GM12865 (cell line): ENCODE measurements around the gene CYP4F12.

Source experiments
- DNase-seq: peaks from one replicate; pipeline ENCODE4 v3.0.0; 2010; ENCODE audit warnings: low read depth
- H3K4me3 ChIP-seq: 2 replicates; pipeline ENCODE4 v1.5.1; 2011; ENCODE audit warnings: mild to moderate bottlenecking, low read depth, low read length, control low read depth
- TF ChIP-seq, protein P1 (sequence below): IDR thresholded peaks from 2 replicates; pipeline ENCODE4 v1.5.1; 2011; ENCODE audit warnings: low read length, control low read depth, low read depth, inconsistent platforms; ENCODE audit not compliant: insufficient read depth; ENCODE audit errors: missing control alignments

The CYP4F12 gene

DNA sequence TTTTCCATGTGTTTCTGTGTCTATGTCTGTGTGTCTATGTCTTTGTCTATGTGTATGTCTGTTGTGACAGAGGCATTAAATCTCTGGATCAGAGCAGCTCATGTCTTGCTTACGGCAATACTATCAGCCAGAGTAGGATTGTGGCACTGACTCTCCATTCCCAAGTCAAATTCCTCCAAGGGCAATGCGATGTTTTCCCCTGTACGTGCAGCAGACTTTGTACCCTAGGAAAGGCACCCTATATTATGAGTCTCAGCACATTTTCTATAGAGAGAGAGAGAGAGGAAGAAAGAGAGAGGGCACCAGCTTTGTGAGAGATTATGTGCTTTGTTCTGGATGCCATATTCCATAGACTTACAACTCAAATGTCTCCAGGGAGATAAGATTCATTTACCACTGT lies 21.1 kb upstream of the CYP4F12 start:
- DNase-seq: no peak
- TF ChIP-seq, protein P1, sequence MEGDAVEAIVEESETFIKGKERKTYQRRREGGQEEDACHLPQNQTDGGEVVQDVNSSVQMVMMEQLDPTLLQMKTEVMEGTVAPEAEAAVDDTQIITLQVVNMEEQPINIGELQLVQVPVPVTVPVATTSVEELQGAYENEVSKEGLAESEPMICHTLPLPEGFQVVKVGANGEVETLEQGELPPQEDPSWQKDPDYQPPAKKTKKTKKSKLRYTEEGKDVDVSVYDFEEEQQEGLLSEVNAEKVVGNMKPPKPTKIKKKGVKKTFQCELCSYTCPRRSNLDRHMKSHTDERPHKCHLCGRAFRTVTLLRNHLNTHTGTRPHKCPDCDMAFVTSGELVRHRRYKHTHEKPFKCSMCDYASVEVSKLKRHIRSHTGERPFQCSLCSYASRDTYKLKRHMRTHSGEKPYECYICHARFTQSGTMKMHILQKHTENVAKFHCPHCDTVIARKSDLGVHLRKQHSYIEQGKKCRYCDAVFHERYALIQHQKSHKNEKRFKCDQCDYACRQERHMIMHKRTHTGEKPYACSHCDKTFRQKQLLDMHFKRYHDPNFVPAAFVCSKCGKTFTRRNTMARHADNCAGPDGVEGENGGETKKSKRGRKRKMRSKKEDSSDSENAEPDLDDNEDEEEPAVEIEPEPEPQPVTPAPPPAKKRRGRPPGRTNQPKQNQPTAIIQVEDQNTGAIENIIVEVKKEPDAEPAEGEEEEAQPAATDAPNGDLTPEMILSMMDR: no peak
- H3K4me3 ChIP-seq: no peak overlapping the region

DNA sequence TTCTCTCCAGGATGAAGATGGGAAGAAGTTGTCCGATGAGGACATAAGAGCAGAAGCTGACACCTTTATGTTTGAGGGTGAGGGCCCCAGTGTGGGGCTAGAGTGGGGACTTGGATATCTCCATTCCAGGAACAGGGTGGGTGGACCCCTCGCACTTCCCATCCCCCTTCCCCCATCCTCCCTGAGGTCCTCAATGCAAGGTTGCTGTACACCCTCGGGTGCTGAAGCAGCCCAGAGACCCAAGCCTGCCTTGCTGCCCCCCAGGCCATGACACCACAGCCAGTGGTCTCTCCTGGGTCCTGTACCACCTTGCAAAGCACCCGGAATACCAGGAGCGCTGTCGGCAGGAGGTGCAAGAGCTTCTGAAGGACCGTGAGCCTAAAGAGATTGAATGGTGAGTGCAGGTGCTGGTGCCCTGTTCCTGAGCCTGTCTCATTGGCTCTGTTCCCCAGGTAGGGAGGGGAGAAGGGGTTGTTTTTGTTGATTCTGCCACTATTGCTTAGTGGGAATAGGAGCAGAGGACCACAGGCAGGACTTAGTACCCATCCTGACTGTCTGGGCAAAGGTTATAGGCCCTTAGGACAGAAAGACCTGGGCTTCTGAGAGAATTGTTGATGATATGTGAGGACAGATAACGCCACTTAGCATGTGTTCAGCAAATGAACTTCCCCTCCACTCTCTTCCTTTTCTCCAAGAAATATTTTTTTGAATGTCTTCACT lies 20.2 kb upstream of the CYP4F12 start:
- TF ChIP-seq, protein P1: no peak
- H3K4me3 ChIP-seq: no peak overlapping the region
- DNase-seq: no peak

DNA sequence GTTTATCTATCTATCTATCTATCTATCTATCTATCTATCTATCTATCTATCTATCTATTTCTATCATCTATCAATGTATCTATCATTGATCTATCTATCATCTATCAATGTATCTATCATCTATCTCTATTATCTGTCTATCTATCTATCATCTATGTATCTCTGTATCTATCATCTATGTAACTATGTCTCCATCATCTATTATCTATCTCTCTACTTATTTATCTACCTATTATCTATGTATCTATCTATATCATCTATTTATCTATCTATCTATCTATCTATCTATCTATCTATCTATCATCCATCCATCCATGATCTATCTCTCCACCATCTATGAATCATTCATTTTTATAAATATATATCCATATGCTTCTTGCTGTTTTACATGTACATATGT lies 16.4 kb upstream of the CYP4F12 start:
- no peak overlapping the region for H3K4me3 ChIP-seq
- TF ChIP-seq, protein P1: no peak
- DNase-seq: no peak

DNA sequence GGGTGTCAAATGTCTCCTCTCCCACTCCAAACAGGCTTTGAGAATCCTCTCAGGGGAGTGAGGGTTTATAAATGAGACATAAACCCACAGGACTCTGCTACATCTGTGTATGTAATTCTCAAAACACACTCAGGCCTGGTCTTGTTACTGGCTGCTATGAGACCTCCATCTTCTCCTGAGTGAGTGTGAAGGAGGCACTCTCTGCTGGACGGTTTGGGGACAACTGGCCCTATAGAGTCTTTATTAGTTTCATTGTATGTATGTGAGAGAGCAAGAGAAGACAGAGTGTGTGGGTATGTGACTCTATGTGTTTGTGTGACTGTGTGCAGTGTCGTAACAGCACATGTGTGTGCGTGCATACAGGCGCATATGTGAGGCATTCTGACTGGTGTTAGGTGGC lies 9.6 kb upstream of the CYP4F12 start:
- DNase-seq: no peak
- TF ChIP-seq, protein P1: no peak
- H3K4me3 ChIP-seq: no peak overlapping the region

DNA sequence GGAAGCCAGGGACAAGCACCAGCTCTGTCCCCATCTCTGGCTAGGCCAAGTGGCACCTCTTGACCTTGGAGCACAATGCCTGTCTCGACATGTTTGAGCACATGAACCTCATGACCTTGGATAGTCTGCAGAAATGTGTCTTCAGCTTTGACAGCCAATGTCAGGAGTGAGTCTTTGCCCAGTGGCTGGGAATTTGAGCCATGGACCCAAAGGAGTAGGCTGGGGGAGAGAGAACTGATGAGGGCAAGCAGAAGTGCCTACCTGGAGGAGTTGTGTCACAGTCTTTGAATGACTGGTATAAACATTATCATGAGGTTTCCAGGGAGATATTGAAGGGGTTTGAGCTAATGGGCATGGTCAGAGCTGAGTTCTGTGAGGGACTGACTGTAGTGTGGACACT lies 6.7 kb upstream of the CYP4F12 start:
- no peak for DNase-seq
- no peak overlapping the region for H3K4me3 ChIP-seq
- TF ChIP-seq, protein P1: no peak

DNA sequence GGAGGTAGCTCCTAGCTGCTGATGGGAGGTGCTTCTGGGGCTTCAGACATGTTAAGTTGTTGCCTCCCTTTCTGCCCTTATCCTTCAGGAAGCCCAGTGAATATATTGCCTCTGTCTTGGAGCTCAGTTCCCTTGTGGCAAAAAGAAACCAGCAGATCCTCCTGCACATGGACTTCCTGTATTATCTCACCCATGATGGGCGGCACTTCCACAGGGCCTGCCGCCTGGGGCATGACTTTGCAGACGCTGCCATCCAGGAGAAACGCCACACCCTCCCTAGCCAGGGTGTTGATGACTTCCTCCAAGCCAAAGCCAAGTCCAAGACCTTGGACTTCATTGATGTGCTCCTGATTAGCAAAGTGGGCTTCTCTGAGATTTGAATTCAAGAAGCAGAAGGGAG lies 6.0 kb upstream of the CYP4F12 start:
- no peak for DNase-seq
- H3K4me3 ChIP-seq: no peak overlapping the region
- TF ChIP-seq, protein P1: no peak

DNA sequence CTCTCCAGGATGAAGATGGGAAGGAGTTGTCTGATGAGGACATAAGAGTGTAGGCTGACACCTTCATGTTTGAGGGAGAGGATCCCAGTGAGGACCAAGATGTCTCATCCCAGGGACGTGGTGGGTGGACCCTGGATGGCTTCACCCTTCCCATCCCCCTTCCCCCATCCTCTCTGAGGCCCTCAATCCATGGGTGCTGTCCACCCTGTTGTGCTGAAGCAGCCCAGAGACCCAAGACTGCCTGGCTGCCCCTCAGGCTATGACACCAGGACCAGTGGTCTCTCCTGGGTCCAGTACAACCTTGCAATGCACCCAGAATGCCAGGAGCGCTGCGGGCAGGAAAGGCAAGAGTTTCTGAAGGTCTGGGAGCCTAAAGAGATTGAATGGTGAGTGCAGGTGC lies 3.4 kb upstream of the CYP4F12 start:
- TF ChIP-seq, protein P1: no peak
- H3K4me3 ChIP-seq: no peak overlapping the region
- no peak for DNase-seq
